Lower leg skin (tissue), 4 donors: ENCODE results near the gene IFTAP. TPM values are rescaled to one million over a fixed set of nuclear protein-coding genes. Genes with fewer than 3 reads are reported as not detected.

Source experiments
- DNase-seq, 2 donors: peaks; one replicate each; pipeline ENCODE4 v3.0.0-alpha.2; 2019; ENCODE audit warnings: low spot score in 2 of 2
- H3K4me3 ChIP-seq: fragments of 200-600 bp; sonication (generic); 2 replicates; pipeline ENCODE4 v1.5.1; 2017; ENCODE audit warnings: mild to moderate bottlenecking, low read depth; ENCODE audit not compliant: poor library complexity, severe bottlenecking
- POLR2A ChIP-seq, 2 donors: fragments of 450-650 bp; IDR thresholded peaks; one replicate each; pipeline ENCODE4 v1.6.1; 2016 to 2017; ENCODE audit warnings: antibody characterized with exemption in 2 of 2, mild to moderate bottlenecking in 1 of 2, moderate library complexity in 1 of 2
- WGBS, 2 donors: methylation state at CpG; one replicate each; pipeline ENCODE4 v1.1.5; 2018; 5-methylcytosine and 5-hydroxymethylcytosine counted together
- intact Hi-C: fragments of 100-400 bp; cut with DNase I; formaldehyde crosslinking; loops from one replicate; pipeline ENCODE4 v1.15.0; 2023; ENCODE audit warnings: low total_unique reads
- total RNA-seq, 4 donors: library from RNA; depleted of rRNA; stranded (reverse); fragments of >200 nt; gene quantifications; one replicate each; pipeline ENCODE4 v1.1.0, GENCODE V29; 2016
- TF ChIP-seq, protein P1 (sequence below), 3 donors: fragments of 450-650 bp; IDR thresholded peaks; one replicate each; pipeline ENCODE4 v1.5.1; 2016; ENCODE audit warnings: antibody characterized with exemption in 3 of 3, mild to moderate bottlenecking in 3 of 3, moderate library complexity in 2 of 3

The IFTAP gene
- total RNA-seq, 4 donors from 2014 or later: 4.0 to 13.8 (median 9.8) TPM

DNA sequence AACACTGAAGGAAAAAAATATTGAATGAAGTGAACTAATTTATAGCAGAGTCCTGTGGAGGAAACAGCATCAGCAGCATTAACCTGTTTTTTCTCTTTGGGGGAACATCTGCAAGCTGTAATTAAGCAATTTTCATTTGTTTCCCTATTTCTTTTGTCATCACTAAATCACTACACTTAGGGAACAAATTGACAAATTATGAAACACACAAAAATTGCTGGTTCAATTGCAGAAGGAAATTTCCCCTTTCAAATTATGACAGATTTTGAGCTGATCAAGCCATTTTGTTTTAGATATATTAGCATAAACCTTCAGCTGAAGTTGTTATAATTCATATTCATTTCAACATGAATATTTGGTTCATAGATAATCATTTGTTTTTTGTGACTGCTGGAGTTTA lies 25.9 kb downstream of the IFTAP start:
- intact Hi-C loops: no loop called here

DNA sequence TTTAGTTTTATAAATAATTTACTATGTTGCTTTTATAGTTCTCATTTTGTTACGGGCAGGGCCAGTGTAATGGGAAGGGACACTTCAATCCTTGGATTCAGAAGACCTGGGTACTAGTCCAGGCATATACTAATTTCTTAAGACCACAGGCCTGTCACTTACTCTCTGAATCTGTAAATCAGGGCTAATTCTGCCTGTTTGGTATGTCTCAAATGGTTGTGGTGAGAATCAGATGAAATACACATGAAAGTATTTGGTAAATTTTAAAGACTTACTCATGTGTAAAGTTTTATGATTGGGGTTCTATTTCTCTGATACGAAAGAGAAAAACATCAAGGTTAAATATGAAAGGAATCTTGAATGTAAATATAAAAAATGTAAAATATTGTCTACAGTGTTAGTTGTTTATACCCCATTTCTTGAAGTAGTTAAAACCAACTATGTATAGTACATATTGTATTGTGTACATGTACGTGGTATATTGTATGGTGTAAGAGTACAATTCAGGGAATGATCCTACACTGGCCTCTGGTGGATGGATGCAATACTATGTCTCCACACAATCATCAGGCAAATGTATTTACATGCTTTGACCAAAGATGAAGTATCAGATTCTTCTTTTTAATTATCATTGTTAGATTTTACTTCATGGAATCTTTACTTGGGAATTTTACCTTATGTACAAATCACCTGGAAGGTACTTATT lies 28.3 kb downstream of the IFTAP start:
- intact Hi-C loops: no loop called here
- TF ChIP-seq, protein P1, sequence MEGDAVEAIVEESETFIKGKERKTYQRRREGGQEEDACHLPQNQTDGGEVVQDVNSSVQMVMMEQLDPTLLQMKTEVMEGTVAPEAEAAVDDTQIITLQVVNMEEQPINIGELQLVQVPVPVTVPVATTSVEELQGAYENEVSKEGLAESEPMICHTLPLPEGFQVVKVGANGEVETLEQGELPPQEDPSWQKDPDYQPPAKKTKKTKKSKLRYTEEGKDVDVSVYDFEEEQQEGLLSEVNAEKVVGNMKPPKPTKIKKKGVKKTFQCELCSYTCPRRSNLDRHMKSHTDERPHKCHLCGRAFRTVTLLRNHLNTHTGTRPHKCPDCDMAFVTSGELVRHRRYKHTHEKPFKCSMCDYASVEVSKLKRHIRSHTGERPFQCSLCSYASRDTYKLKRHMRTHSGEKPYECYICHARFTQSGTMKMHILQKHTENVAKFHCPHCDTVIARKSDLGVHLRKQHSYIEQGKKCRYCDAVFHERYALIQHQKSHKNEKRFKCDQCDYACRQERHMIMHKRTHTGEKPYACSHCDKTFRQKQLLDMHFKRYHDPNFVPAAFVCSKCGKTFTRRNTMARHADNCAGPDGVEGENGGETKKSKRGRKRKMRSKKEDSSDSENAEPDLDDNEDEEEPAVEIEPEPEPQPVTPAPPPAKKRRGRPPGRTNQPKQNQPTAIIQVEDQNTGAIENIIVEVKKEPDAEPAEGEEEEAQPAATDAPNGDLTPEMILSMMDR (IDR thresholded peaks at IDR 0.05): no peak
- no peak for TF ChIP-seq POLR2A (IDR thresholded peaks at IDR 0.05)

More for the DNA sequence above, 25.9 kb downstream of the IFTAP start:
- TF ChIP-seq, protein P1 (IDR thresholded peaks at IDR 0.05): no peak
- no peak for TF ChIP-seq POLR2A (IDR thresholded peaks at IDR 0.05)
- no peak for DNase-seq
- no peak overlapping the region for H3K4me3 ChIP-seq

DNA sequence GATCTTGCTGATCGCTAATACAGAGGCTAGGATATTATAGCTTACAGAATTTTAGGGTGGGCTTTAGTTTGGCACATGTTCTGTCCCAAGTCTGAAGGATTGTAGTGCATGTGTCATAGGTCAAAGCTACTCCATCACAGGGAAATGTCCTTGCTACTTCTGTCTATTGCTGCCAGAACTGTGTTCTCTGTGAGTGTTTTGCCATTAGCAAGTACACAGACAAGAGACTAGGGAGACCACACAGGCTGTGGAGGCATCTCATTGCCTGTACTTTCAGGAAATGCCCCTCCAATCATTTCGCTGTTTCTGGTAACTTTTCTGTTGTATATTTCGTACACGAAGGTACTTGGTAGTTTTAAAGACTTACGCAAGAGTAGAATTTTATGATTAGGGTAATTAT lies 29.2 kb downstream of the IFTAP start:
- TF ChIP-seq, protein P1 (IDR thresholded peaks at IDR 0.05): no peak
- TF ChIP-seq POLR2A (IDR thresholded peaks at IDR 0.05): no peak
- intact Hi-C loops: no loop called here
- 75 to 96% methylated on average over 5 of the region's 5 CpGs for WGBS, 2 donors
- no peak for DNase-seq
- H3K4me3 ChIP-seq: no peak overlapping the region

More for the DNA sequence above, 28.3 kb downstream of the IFTAP start:
- no peak overlapping the region for H3K4me3 ChIP-seq
- WGBS, 2 donors: 62 to 78% methylated on average over 3 of the region's 3 CpGs
- no peak for DNase-seq

DNA sequence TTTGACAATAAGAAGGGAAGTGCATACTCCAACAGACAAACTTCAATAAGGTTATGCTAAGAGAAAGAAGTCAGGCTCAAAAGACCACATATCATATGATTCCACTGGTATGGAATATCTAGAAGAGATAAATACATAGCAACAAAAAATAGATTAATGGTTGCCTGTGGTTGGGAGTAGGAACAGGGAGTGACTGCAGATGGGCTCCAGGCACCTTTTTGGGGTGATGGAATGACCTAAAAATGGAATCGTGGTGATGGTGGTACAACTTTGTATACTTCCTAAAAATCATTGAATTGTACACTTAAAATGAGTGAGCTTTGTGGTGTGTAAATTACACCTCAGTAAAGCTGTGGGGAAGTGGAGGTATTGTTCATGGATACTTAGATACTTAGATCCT lies 32.7 kb downstream of the IFTAP start:
- DNase-seq: no peak

DNA sequence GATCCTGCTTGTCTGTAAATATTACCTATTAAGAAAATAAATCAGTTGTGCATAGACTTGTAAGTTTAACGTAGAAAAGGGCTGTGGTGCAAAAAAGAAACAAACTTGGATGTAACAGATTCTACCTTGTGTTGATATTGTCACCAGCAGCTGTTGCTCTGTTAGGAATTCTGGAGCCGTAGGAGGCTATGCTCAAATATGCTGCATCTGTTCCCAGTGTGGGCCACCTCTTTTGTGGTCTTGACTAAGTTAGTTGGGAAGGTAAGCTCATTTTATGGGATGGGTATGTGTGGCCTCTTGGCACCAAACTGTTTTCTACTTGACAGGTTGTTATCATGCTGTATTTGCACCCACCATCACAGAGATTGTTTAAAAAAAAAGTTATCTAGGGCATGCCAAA lies 33.2 kb downstream of the IFTAP start:
- DNase-seq: no peak
- intact Hi-C loops: no loop called here
- H3K4me3 ChIP-seq: no peak overlapping the region
- 88 to 89% methylated on average over 2 of the region's 2 CpGs for WGBS, 2 donors
- TF ChIP-seq, protein P1 (IDR thresholded peaks at IDR 0.05): no peak

More for the DNA sequence above, 32.7 kb downstream of the IFTAP start:
- intact Hi-C loops: no loop called here
- 87 to 95% methylated on average over 1 of the region's 1 CpG for WGBS, 2 donors
- no peak overlapping the region for H3K4me3 ChIP-seq
- no peak for TF ChIP-seq POLR2A (IDR thresholded peaks at IDR 0.05)
- TF ChIP-seq, protein P1 (IDR thresholded peaks at IDR 0.05): no peak

DNA sequence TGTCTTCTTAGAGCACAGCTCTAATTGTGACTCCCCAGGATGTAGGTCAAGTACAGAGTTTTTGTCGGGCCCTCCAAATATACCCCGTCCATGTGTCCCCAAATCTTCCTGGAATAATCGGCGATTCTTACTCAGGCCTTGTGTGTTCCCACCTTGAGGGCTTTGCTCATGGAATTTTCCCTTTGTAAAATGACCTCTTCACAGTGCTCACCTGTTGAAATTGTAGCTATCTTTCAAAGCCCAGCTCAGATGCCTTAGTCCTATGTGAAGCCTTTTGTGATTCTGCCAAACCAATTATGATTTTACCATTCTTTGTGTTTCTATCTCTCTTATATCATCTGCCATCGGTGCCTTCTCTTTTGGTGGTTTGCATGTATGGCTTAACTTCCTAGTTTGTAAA lies 33.8 kb downstream of the IFTAP start:
- intact Hi-C loops: no loop called here
- 96 to 97% methylated on average over 5 of the region's 5 CpGs for WGBS, 2 donors
- TF ChIP-seq, protein P1 (IDR thresholded peaks at IDR 0.05): no peak
- TF ChIP-seq POLR2A (IDR thresholded peaks at IDR 0.05): no peak

More for the DNA sequence above, 33.8 kb downstream of the IFTAP start:
- no peak overlapping the region for H3K4me3 ChIP-seq
- DNase-seq: no peak
